SU-DHL-6 (cell line): ENCODE results near the gene RPUSD4.

Source experiments
- CTCF ChIP-seq: fragments of 200-600 bp; sonication (generic); IDR thresholded peaks from one replicate; pipeline ENCODE4 v1.5.1; 2017; ENCODE audit warnings: antibody characterized with exemption, mild to moderate bottlenecking, low read length, moderate library complexity; ENCODE audit not compliant: insufficient read depth, poor library complexity, severe bottlenecking
- EZH2phosphoT487 ChIP-seq: fragments of 200-600 bp; sonication (generic), shearing (Covaris generic); conservative IDR thresholded peaks from 2 replicates; pipeline ENCODE4 v1.6.1; 2018; ENCODE audit warnings: mild to moderate bottlenecking, antibody characterized with exemption, low read length, moderate library complexity, mixed read lengths

- TF ChIP-seq CTCF, result no peak
- no peak for TF ChIP-seq EZH2phosphoT487
Measured at GRCh38 chr11:126153006-126153405, 58.4 kb downstream of the RPUSD4 start.
